Endothelial cell of umbilical vein (primary cell): ENCODE measurements around the gene RAB36. TPM values are rescaled to one million over a fixed set of nuclear protein-coding genes. Genes with fewer than 3 reads are reported as not detected.

ENCODE experiments used
- BruUV-seq: library from RNA; stranded (reverse); fragments of 400-500 nt; replicated peaks from 2 replicates; lab custom pipeline; 2021; lab: Mats Ljungman, UMichigan
- CTCF ChIA-PET: fragments of 300-600, 350-600 bp; sonication (Branson Sonifier 250); formaldehyde crosslinking; loops from one replicate; lab custom pipeline; 2021; ENCODE audit warnings: antibody characterized with exemption, inconsistent platforms; lab: Charles Lee
- POLR2A ChIA-PET: fragments of 300-600, 350-600 bp; sonication (Branson Sonifier 250); formaldehyde crosslinking; loops from one replicate; lab custom pipeline; 2021; ENCODE audit warnings: antibody characterized with exemption, inconsistent platforms; lab: Charles Lee
- DNase-seq: peaks from one replicate; pipeline ENCODE4 v3.0.0-alpha.2; 2011; ENCODE audit warnings: low read depth, low spot score
- FAIRE-seq: peaks from 2 replicates; lab custom pipeline; 2011; peaks lifted over from hg19 to GRCh38; lab: Jason Lieb, UNC
- H2AFZ ChIP-seq: 2 replicates; pipeline ENCODE4 v1.6.0; 2012; ENCODE audit warnings: low read depth, low read length, control low read depth, inconsistent platforms
- H3K27ac ChIP-seq: 2 replicates; pipeline ENCODE4 v1.5.1; 2011; ENCODE audit warnings: low read depth, mild to moderate bottlenecking, control low read depth, low read length, moderate library complexity; ENCODE audit not compliant: insufficient read depth
- H3K27me3 ChIP-seq, 2 experiments: 2 replicates each; pipeline versions ENCODE4 v1.6.0 to v1.6.1; 2011; ENCODE audit warnings: low read length in 2 of 2, mixed read lengths in 1 of 2; ENCODE audit not compliant: control insufficient read depth in 2 of 2, insufficient read depth in 2 of 2
- H3K36me3 ChIP-seq, 2 experiments: 2 replicates in 1 of 2; 3 replicates in 1 of 2; pipeline ENCODE4 v1.5.1; 2011; ENCODE audit warnings: low read length in 2 of 2, mild to moderate bottlenecking in 1 of 2, moderate library complexity in 1 of 2; ENCODE audit not compliant: control insufficient read depth in 2 of 2, insufficient read depth in 2 of 2; ENCODE audit errors: extremely low read depth in 1 of 2
- H3K4me1 ChIP-seq: 3 replicates; pipeline ENCODE4 v1.5.1; 2011; ENCODE audit warnings: mild to moderate bottlenecking, low read length; ENCODE audit not compliant: control insufficient read depth, insufficient read depth; ENCODE audit errors: extremely low read depth
- H3K4me2 ChIP-seq: 2 replicates; pipeline ENCODE4 v1.6.1; 2011; ENCODE audit warnings: low read length, control low read depth, mixed read lengths; ENCODE audit not compliant: insufficient read depth
- H3K4me3 ChIP-seq, 3 experiments: fragments of 200-600 bp in 1 of 3; sonication (generic), shearing (Covaris generic) in 1 of 3; replicated peaks in 1 of 3; 2 replicates each; pipeline ENCODE4 v1.5.1; 2011 to 2016; ENCODE audit warnings: control low read depth in 3 of 3, low read length in 3 of 3, mild to moderate bottlenecking in 2 of 3, inconsistent platforms in 1 of 3, low read depth in 1 of 3, moderate library complexity in 1 of 3; ENCODE audit not compliant: insufficient read depth in 1 of 3
- H3K79me2 ChIP-seq: 2 replicates; pipeline ENCODE4 v1.6.0; 2012; ENCODE audit warnings: low read length, inconsistent platforms; ENCODE audit not compliant: control insufficient read depth, insufficient read depth
- H3K9ac ChIP-seq: replicated peaks from 2 replicates; pipeline ENCODE3; 2011; ENCODE audit warnings: low read length, control low read depth; ENCODE audit not compliant: insufficient read depth; ENCODE audit errors: extremely low read depth
- H3K9me1 ChIP-seq: replicated peaks from 3 replicates; pipeline ENCODE4 v1.6.0; 2011; ENCODE audit warnings: mild to moderate bottlenecking, low read length; ENCODE audit not compliant: control insufficient read depth, insufficient read depth; ENCODE audit errors: extremely low read depth
- H3K9me3 ChIP-seq: replicated peaks from 2 replicates; pipeline ENCODE4 v1.5.1; 2012; ENCODE audit warnings: low read length, inconsistent platforms; ENCODE audit not compliant: control insufficient read depth, insufficient read depth
- H4K20me1 ChIP-seq: replicated peaks from 2 replicates; pipeline ENCODE3; 2011; ENCODE audit warnings: mild to moderate bottlenecking, low read length; ENCODE audit not compliant: control insufficient read depth, insufficient read depth; ENCODE audit errors: extremely low read depth
- CTCF ChIP-seq, 2 donors: IDR thresholded peaks; 1 replicate in 1 of 2; 2 replicates in 1 of 2; pipeline ENCODE4 v1.5.1; 2011; ENCODE audit warnings: low read length in 2 of 2, mild to moderate bottlenecking in 2 of 2, moderate library complexity in 2 of 2, control low read depth in 1 of 2, inconsistent platforms in 1 of 2, low read depth in 1 of 2; ENCODE audit not compliant: insufficient read depth in 1 of 2; ENCODE audit errors: extremely low read depth in 1 of 2
- EZH2 ChIP-seq: IDR thresholded peaks from 2 replicates; pipeline ENCODE4 v1.6.1; 2012; ENCODE audit warnings: borderline replicate concordance, low read depth, mild to moderate bottlenecking, moderate library complexity, low read length, inconsistent platforms; ENCODE audit not compliant: severe bottlenecking
- FOS ChIP-seq: IDR thresholded peaks from 2 replicates; pipeline ENCODE4 v1.6.1; 2011; ENCODE audit warnings: mild to moderate bottlenecking, low read length, moderate library complexity, borderline replicate concordance; ENCODE audit not compliant: insufficient read depth
- GATA2 ChIP-seq: IDR thresholded peaks from 2 replicates; pipeline ENCODE4 v1.7.0; 2011; ENCODE audit warnings: low read depth, mild to moderate bottlenecking, moderate library complexity, mixed read lengths, low read length; ENCODE audit not compliant: insufficient read length, insufficient read depth
- JUN ChIP-seq: IDR thresholded peaks from 2 replicates; pipeline ENCODE4 v1.6.1; 2011; ENCODE audit warnings: borderline replicate concordance, low read depth; ENCODE audit not compliant: insufficient read length, insufficient read depth
- MAX ChIP-seq: IDR thresholded peaks from 2 replicates; pipeline ENCODE4 v1.6.1; 2011; ENCODE audit not compliant: insufficient read depth, insufficient read length
- MYC ChIP-seq: IDR thresholded peaks from one replicate; pipeline ENCODE4 v1.6.1; 2011; ENCODE audit warnings: mild to moderate bottlenecking, low read depth, low read length
- POLR2A ChIP-seq: IDR thresholded peaks from 2 replicates; pipeline ENCODE4 v1.6.1; 2012; ENCODE audit warnings: low read depth, mild to moderate bottlenecking, control low read depth, low read length
- POLR2AphosphoS5 ChIP-seq: IDR thresholded peaks from 2 replicates; pipeline ENCODE4 v1.6.1; 2012; ENCODE audit warnings: low read depth, mild to moderate bottlenecking, control low read depth, low read length, moderate library complexity; ENCODE audit not compliant: insufficient read depth
- dilution Hi-C: fragments of 300-500 bp; cut with MboI; formaldehyde crosslinking; loops from one replicate; pipeline ENCODE4 v1.15.0; 2019; ENCODE audit warnings: low sequenced_read_pairs; ENCODE audit not compliant: extremely low pct_ligation_motif_present
- intact Hi-C: fragments of 100-400 bp; cut with micrococcal nuclease; formaldehyde crosslinking; loops from one replicate; pipeline ENCODE4 v1.10.0; 2022
- polyA plus RNA-seq, 4 experiments: library from polyadenylated mRNA; depleted of rRNA in 3 of 4; stranded (reverse) in 3 of 4; unstranded in 1 of 4; fragments of >200 nt; gene quantifications; 2 replicates each; pipeline versions ENCODE4 v1.2.1 to v1.2.3, GENCODE V29; 2011 to 2012; ENCODE audit warnings: missing spikeins in 1 of 4
- total RNA-seq: library from RNA; stranded (reverse); gene quantifications from 2 replicates; pipeline ENCODE4 v1.2.3, GENCODE V29; 2021

The RAB36 gene
- total and polyA plus RNA-seq, 2 donors (not counting 3 experiments of a cell fraction or from before 2014, with no cell fraction given), result 2.7 to 3.1 TPM

GRCh38 chr22:23120415-23120899, 24.8 kb upstream of the RAB36 start:
- no peaks in the 10 kb centered on the region for H3K36me3 ChIP-seq
- no TSS peak for BruUV-seq
- intact Hi-C loops, result no loop called here

DNA sequence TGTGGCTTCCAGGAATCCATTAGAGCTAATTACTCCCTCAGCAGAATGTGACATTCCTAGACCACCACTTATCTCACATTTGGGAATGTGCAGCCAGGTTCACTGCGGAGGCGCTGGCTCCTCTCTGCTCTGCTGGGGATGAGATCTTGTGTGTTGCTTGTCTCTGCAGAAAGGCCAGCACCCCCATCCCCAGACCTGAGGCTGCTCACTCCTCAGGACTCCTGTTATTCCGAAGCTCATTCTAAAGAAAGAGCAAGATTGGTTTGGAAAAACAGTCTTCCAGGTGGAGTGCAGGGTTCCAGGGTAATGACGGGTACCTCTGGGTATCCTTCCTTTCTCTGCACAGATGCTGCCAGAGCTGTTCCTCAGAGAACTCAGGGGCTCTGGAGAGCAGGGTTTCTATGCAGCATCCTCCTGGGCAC, 24.3 kb upstream of the RAB36 start:
- intact Hi-C loops (no loop called here), dilution Hi-C loops (no loop called here)
- H3K27me3 ChIP-seq, result no peaks in the 10 kb centered on the region
- no peaks in the 10 kb centered on the region for H3K79me2 ChIP-seq
- DNase-seq, result no peak
- H2AFZ ChIP-seq, result no peak overlapping the region
- FAIRE-seq, result no peak
- no peaks in the 10 kb centered on the region for H3K4me1 ChIP-seq
- no peaks in the 10 kb centered on the region for H3K36me3 ChIP-seq
- ChIA-PET CTCF (interaction anchor here (0.8 to 15.6 kb wide), 2 partner anchors 162 to 265 kb away, joined by 3 to 401 read pairs; no protein-coding TSS in a partner anchor), POLR2A (no interaction called here)
- TF ChIP-seq MYC (no peak), GATA2 (no peak), POLR2AphosphoS5 (no peak), FOS (no peak), POLR2A (no peak), EZH2 (no peak), JUN (no peak), MAX (no peak), CTCF (IDR thresholded peaks at IDR 0.05; ENCODE audit: extremely low read depth in 1 of 2, insufficient read depth in 1 of 2, low read depth in 1 of 2, low read length in 2 of 2) (no peak)
- H3K27ac ChIP-seq, result no peak overlapping the region
- no peaks in the 10 kb centered on the region for H3K9me3 ChIP-seq
- BruUV-seq, result no TSS peak
- no peaks in the 10 kb centered on the region for H3K9me1 ChIP-seq
- no peaks in the 10 kb centered on the region for H4K20me1 ChIP-seq
- no peak overlapping the region for H3K9ac ChIP-seq
- no peak overlapping the region for H3K4me2 ChIP-seq
- H3K4me3 ChIP-seq, result no peak overlapping the region

More at GRCh38 chr22:23120415-23120899, 24.8 kb upstream of the RAB36 start:
- FAIRE-seq (no peak), DNase-seq (no peak)
- no peaks in the 10 kb centered on the region for H3K9me1 ChIP-seq
- no peak overlapping the region for H3K4me3 ChIP-seq
- no peaks in the 10 kb centered on the region for H3K9me3 ChIP-seq
- ChIA-PET CTCF (interaction anchor here (0.6 to 15.6 kb wide), 3 partner anchors 8 to 265 kb away, joined by 3 to 401 read pairs (median 3); no protein-coding TSS in a partner anchor), POLR2A (no interaction called here)
- no peaks in the 10 kb centered on the region for H3K4me1 ChIP-seq
- TF ChIP-seq MYC (no peak), MAX (no peak)
- H3K79me2 ChIP-seq, result no peaks in the 10 kb centered on the region
- H3K27ac ChIP-seq, result no peak overlapping the region
- H3K4me2 ChIP-seq, result no peak overlapping the region
- dilution Hi-C loops, result no loop called here
- H3K27me3 ChIP-seq, result no peaks in the 10 kb centered on the region
- H4K20me1 ChIP-seq, result no peaks in the 10 kb centered on the region
- H3K9ac ChIP-seq, result no peak overlapping the region
- no peak overlapping the region for H2AFZ ChIP-seq
